ENCODE data around the gene TMEFF1.
A peak's percentile ranks its signal among the peaks of the same experiment; 100 is the strongest.

Gene TMEFF1

GRCh38 chr9:100583014-100583802 is 110.3 kb downstream of the TMEFF1 start:
- no peak overlapping the region for H3K9ac ChIP-seq (ENCODE audit: low read depth, low read length)
- H3K4me3 ChIP-seq (ENCODE audit: low read depth, low read length) = no peak overlapping the region
- H3K27me3 ChIP-seq (ENCODE audit: control insufficient read depth, insufficient read depth, low read length) = no peaks in the 10 kb centered on the region
- H3K4me1 ChIP-seq (ENCODE audit: control insufficient read depth, insufficient read depth, low read length) = no peaks in the 10 kb centered on the region
- H3K9me3 ChIP-seq (ENCODE audit: control insufficient read depth, insufficient read depth, low read length) = no peaks in the 10 kb centered on the region
- H3K36me3 ChIP-seq (ENCODE audit: control insufficient read depth, insufficient read depth, low read length) = no peaks in the 10 kb centered on the region

- Histone ChIP-seq H3K9ac (ENCODE audit: low read depth, low read length) (no peak overlapping the region), H3K27me3 (ENCODE audit: control insufficient read depth, insufficient read depth, low read length) (no peaks in the 10 kb centered on the region), H3K4me1 (ENCODE audit: control insufficient read depth, insufficient read depth, low read length) (no peaks in the 10 kb centered on the region), H3K9me3 (ENCODE audit: control insufficient read depth, insufficient read depth, low read length) (no peaks in the 10 kb centered on the region), H3K4me3 (ENCODE audit: low read depth, low read length) (no peak overlapping the region), H3K36me3 (ENCODE audit: control insufficient read depth, insufficient read depth, low read length) (no peaks in the 10 kb centered on the region)
These were observed 112.0 kb downstream of the TMEFF1 start for GRCh38 chr9:100584951-100585350.

GRCh38 chr9:100586093-100586492 is 113.1 kb downstream of the TMEFF1 start:
- Histone ChIP-seq H3K9me3 (ENCODE audit: control insufficient read depth, insufficient read depth, low read length) (no peaks in the 10 kb centered on the region), H3K4me1 (ENCODE audit: control insufficient read depth, insufficient read depth, low read length) (no peaks in the 10 kb centered on the region), H3K27me3 (ENCODE audit: control insufficient read depth, insufficient read depth, low read length) (no peaks in the 10 kb centered on the region), H3K36me3 (ENCODE audit: control insufficient read depth, insufficient read depth, low read length) (no peaks in the 10 kb centered on the region), H3K9ac (ENCODE audit: low read depth, low read length) (no peak overlapping the region), H3K4me3 (ENCODE audit: low read depth, low read length) (no peak overlapping the region)

GRCh38 chr9:100587375-100587774 is 114.4 kb downstream of the TMEFF1 start:
- H3K9ac ChIP-seq (ENCODE audit: low read depth, low read length) = no peak overlapping the region
- no peaks in the 10 kb centered on the region for H3K27me3 ChIP-seq (ENCODE audit: control insufficient read depth, insufficient read depth, low read length)
- H3K4me3 ChIP-seq (ENCODE audit: low read depth, low read length) = no peak overlapping the region
- no peaks in the 10 kb centered on the region for H3K4me1 ChIP-seq (ENCODE audit: control insufficient read depth, insufficient read depth, low read length)
- no peaks in the 10 kb centered on the region for H3K36me3 ChIP-seq (ENCODE audit: control insufficient read depth, insufficient read depth, low read length)
- H3K9me3 ChIP-seq (ENCODE audit: control insufficient read depth, insufficient read depth, low read length) = no peaks in the 10 kb centered on the region

- H3K4me1 ChIP-seq (ENCODE audit: control insufficient read depth, insufficient read depth, low read length) = no peaks in the 10 kb centered on the region
- H3K9ac ChIP-seq (ENCODE audit: low read depth, low read length) = no peak overlapping the region
- H3K9me3 ChIP-seq (ENCODE audit: control insufficient read depth, insufficient read depth, low read length) = no peaks in the 10 kb centered on the region
- no peaks in the 10 kb centered on the region for H3K27me3 ChIP-seq (ENCODE audit: control insufficient read depth, insufficient read depth, low read length)
- H3K36me3 ChIP-seq (ENCODE audit: control insufficient read depth, insufficient read depth, low read length) = no peaks in the 10 kb centered on the region
- H3K4me3 ChIP-seq (ENCODE audit: low read depth, low read length) = no peak overlapping the region
These were observed 116.6 kb downstream of the TMEFF1 start for GRCh38 chr9:100589582-100589981.

- no peak overlapping the region for H3K4me3 ChIP-seq (ENCODE audit: low read depth, low read length)
- no peaks in the 10 kb centered on the region for H3K27me3 ChIP-seq (ENCODE audit: control insufficient read depth, insufficient read depth, low read length)
- H3K9me3 ChIP-seq (ENCODE audit: control insufficient read depth, insufficient read depth, low read length) = no peaks in the 10 kb centered on the region
- H3K36me3 ChIP-seq (ENCODE audit: control insufficient read depth, insufficient read depth, low read length) = no peaks in the 10 kb centered on the region
- H3K4me1 ChIP-seq (ENCODE audit: control insufficient read depth, insufficient read depth, low read length) = no peaks in the 10 kb centered on the region
- no peak overlapping the region for H3K9ac ChIP-seq (ENCODE audit: low read depth, low read length)
These were observed 117.5 kb downstream of the TMEFF1 start for GRCh38 chr9:100590481-100590880.

GRCh38 chr9:100591139-100591538 is 118.2 kb downstream of the TMEFF1 start:
- H3K36me3 ChIP-seq (ENCODE audit: control insufficient read depth, insufficient read depth, low read length) = no peaks in the 10 kb centered on the region
- no peaks in the 10 kb centered on the region for H3K4me1 ChIP-seq (ENCODE audit: control insufficient read depth, insufficient read depth, low read length)
- no peaks in the 10 kb centered on the region for H3K27me3 ChIP-seq (ENCODE audit: control insufficient read depth, insufficient read depth, low read length)
- no peak overlapping the region for H3K9ac ChIP-seq (ENCODE audit: low read depth, low read length)
- H3K4me3 ChIP-seq (ENCODE audit: low read depth, low read length) = no peak overlapping the region
- H3K9me3 ChIP-seq (ENCODE audit: control insufficient read depth, insufficient read depth, low read length) = no peaks in the 10 kb centered on the region

GRCh38 chr9:100591639-100592412 is 118.9 kb downstream of the TMEFF1 start:
- Histone ChIP-seq H3K4me1 (ENCODE audit: control insufficient read depth, insufficient read depth, low read length) (no peaks in the 10 kb centered on the region), H3K4me3 (ENCODE audit: low read depth, low read length) (no peak overlapping the region), H3K9ac (ENCODE audit: low read depth, low read length) (no peak overlapping the region), H3K9me3 (ENCODE audit: control insufficient read depth, insufficient read depth, low read length) (no peaks in the 10 kb centered on the region), H3K27me3 (ENCODE audit: control insufficient read depth, insufficient read depth, low read length) (no peaks in the 10 kb centered on the region), H3K36me3 (ENCODE audit: control insufficient read depth, insufficient read depth, low read length) (no peaks in the 10 kb centered on the region)

GRCh38 chr9:100595391-100596199 is 122.6 kb downstream of the TMEFF1 start:
- H3K36me3 ChIP-seq (ENCODE audit: control insufficient read depth, insufficient read depth, low read length) = no peaks in the 10 kb centered on the region
- no peak overlapping the region for H3K9ac ChIP-seq (ENCODE audit: low read depth, low read length)
- H3K9me3 ChIP-seq (ENCODE audit: control insufficient read depth, insufficient read depth, low read length) = no peaks in the 10 kb centered on the region
- no peak overlapping the region for H3K4me3 ChIP-seq (ENCODE audit: low read depth, low read length)
- H3K4me1 ChIP-seq (ENCODE audit: control insufficient read depth, insufficient read depth, low read length) = peaks cover 5% of the 10 kb centered on the region
- H3K27me3 ChIP-seq (ENCODE audit: control insufficient read depth, insufficient read depth, low read length) = no peaks in the 10 kb centered on the region

GRCh38 chr9:100597236-100597635 is 124.3 kb downstream of the TMEFF1 start:
- Histone ChIP-seq H3K4me3 (ENCODE audit: low read depth, low read length) (no peak overlapping the region), H3K4me1 (ENCODE audit: control insufficient read depth, insufficient read depth, low read length) (peaks cover 11% of the 10 kb centered on the region), H3K9ac (ENCODE audit: low read depth, low read length) (no peak overlapping the region), H3K27me3 (ENCODE audit: control insufficient read depth, insufficient read depth, low read length) (no peaks in the 10 kb centered on the region), H3K9me3 (ENCODE audit: control insufficient read depth, insufficient read depth, low read length) (no peaks in the 10 kb centered on the region), H3K36me3 (ENCODE audit: control insufficient read depth, insufficient read depth, low read length) (no peaks in the 10 kb centered on the region)

GRCh38 chr9:100598641-100599145 is 125.7 kb downstream of the TMEFF1 start:
- H3K36me3 ChIP-seq (ENCODE audit: control insufficient read depth, insufficient read depth, low read length) = no peaks in the 10 kb centered on the region
- peak overlapping the region; percentile 59 for H3K4me3 ChIP-seq (ENCODE audit: low read depth, low read length)
- no peak overlapping the region for H3K9ac ChIP-seq (ENCODE audit: low read depth, low read length)
- no peaks in the 10 kb centered on the region for H3K27me3 ChIP-seq (ENCODE audit: control insufficient read depth, insufficient read depth, low read length)
- H3K4me1 ChIP-seq (ENCODE audit: control insufficient read depth, insufficient read depth, low read length) = peaks cover 12% of the 10 kb centered on the region
- no peaks in the 10 kb centered on the region for H3K9me3 ChIP-seq (ENCODE audit: control insufficient read depth, insufficient read depth, low read length)

Data from iPS-15b (cell line).